Hematopoietic multipotent progenitor cell treated with erythropoietin and hydrocortisone succinate and interleukin-3 and kit ligand, for 17 days (in vitro differentiated cells): ENCODE data around the gene HADHA.

ENCODE experiments used
- DNase-seq: peaks from one replicate; pipeline ENCODE4 v3.0.0-alpha.2; 2015; ENCODE audit warnings: low spot score

The HADHA gene

DNA sequence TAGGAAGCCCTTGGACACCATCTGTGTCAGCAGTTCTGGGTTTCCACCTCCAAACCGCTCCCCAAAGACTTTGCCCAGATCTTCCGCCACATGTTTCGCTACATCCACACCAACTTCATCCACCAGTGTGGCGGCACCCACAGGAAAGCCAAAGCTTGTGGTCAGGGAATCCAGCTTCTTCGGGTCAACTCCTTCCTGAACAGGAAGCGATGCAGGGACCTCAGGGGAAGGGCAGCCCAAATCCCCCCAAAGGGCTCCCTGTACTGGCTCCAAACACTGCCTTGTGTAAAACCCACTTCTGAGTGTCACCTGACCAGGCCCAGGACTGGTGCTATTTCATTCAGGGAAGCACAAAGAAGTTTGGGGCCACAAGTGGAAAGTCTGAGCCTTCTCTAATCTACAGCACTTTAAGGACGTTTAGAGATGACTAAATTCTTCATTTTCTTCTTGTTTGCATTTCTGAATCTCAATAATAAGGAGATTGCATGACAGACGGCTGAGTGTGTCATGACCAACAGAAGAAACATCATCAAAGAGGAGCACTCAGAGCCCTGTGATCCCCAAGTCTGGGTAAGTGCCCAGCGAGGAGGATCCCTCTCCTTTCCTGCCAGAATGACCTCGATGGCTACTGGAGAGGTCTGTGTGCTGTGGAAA is 50.7 kb downstream of the HADHA start:
- DNase-seq, result no peak

DNA sequence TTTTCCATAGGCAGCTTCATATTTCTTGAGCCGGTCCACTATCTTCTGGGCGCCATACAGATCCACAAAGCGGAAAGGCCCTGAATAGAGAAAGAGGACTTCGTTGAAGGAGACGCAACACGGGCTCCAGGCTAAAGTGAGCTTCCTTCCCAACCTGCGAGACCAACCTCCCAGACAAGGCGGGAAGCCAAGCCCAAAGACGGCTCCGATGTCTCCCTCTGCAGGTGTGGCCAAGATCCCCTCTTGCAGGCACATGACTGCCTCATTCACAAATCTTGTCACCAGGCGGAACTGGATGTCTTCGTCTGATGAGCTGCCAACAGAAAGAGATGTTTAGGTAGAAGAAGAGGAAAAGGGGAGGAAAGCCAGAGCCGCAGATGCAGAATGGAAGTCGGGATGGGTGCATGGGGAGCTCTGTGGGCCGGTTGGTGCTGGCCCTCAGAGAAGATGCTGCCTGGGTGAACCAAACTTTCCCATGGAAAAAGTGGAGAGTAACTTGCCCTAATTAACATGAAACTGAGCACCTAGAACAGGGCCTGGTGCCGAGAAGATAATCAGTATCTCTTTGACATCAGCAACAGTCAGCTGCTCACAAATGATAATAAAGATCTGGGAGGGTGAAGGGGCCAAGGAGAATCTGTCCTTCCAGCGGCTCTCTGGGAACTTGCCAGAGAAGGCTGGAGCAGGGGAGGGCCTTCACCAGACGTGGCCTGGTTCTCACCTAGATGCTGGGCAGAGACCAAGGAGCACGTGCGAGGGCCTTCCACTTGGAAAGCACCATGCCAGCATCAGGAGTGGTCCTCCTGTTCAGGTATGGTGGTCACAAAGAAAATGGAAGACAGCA is 52.9 kb downstream of the HADHA start:
- DNase-seq, result peak; percentile 32

DNA sequence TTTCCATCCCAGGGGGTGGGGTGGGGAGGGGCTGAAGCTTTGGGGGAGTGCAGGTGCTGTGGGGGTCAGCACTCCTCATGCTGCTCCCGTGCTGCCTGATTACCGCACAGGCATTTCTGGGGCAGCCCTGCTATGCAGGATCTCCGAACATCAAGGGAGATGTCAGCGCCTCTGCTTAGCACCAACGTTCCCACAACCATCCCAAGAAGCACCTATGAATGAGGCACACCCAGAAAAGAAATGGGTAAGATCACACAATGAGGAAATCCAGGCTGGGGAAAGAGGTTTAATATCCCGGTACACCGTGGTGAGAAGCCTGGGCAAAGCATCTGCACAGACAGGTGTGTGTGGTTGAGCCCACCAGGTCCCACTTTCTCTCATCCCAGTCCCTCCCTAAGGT is 54.1 kb downstream of the HADHA start:
- no peak for DNase-seq

DNA sequence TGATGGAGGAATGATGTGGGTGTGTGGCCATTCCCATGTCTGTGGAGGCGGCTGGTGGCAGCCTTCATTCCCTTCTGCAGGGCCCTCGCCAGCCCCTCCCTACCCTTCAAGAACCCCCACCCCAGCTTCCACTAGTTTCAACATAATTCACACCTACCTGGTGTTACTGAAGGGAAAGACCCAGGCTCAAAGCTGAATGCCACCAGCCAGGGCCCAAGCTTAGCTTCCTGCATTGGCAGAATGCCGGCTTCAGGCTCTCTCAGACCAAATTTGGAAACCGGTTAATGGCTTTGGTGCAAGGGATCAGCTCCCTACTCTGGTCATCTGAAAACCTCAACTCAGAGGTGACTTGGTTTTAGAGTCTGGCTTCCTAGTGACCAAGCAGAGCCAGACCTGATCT is 54.7 kb downstream of the HADHA start:
- DNase-seq, result no peak

DNA sequence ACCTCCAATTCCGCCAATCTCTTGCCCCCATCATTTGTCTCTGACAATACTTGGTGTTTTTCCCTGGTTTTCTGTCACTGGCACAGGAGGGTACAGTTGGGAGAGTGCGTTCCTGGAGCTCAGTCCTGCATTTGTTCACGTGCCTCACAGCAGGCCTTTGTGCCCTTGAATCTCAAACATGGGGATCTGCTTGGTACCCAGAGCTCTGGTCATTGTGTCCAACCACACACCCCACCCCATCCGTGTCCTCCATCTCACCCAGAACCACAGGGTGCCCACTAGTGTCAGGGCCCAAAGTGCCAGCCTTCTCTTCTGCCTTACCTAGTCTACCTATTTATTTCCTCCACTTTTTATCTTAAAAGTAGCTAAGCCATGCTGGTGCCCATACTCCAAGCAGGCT is 55.3 kb downstream of the HADHA start:
- no peak for DNase-seq

DNA sequence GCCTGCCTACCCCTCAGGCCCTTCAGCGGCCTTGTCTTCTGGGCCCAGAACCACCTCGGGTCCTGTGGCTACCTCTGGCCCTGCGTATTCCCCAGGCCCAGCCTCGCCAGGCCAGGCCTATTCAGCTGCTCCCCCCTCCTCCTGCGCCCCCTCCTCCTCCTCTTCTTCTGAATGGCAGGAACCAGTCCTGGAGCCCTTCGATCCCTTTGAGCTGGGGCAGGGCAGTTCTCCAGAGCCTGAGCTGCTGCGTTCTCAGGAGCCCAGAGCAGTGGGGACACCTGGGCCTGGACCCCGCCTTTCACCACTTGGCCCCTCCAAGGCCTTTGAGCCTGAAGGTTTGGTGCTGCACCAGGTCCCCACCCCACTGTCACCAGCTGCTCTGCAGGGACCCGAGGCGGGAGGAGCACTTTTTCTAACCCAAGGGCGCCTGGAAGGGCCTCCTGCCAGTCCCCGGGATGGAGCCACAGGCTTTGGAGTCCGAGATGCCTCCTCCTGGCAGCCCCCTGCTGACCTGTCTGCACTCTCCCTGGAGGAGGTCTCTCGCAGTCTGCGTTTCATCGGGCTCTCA is 56.8 kb downstream of the HADHA start:
- DNase-seq, result no peak

DNA sequence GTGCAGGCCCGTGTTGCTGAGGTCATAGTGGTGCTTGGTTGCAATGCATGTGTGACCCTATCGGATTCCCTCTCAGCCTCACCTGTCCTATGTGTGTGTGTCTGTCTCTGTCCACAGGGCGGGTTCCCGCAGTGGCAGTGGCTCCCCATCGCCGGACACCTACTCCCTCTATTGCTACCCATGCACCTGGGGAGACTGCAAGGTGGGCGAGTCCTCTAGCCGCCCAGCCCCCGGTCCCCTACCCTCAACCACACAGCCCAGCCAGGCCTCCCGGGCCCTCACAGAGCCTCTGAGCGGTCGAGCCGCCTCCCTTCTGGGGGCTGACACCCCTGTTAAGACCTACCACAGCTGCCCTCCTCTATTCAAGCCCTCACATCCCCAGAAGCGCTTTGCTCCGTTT is 57.3 kb downstream of the HADHA start:
- DNase-seq, result no peak

DNA sequence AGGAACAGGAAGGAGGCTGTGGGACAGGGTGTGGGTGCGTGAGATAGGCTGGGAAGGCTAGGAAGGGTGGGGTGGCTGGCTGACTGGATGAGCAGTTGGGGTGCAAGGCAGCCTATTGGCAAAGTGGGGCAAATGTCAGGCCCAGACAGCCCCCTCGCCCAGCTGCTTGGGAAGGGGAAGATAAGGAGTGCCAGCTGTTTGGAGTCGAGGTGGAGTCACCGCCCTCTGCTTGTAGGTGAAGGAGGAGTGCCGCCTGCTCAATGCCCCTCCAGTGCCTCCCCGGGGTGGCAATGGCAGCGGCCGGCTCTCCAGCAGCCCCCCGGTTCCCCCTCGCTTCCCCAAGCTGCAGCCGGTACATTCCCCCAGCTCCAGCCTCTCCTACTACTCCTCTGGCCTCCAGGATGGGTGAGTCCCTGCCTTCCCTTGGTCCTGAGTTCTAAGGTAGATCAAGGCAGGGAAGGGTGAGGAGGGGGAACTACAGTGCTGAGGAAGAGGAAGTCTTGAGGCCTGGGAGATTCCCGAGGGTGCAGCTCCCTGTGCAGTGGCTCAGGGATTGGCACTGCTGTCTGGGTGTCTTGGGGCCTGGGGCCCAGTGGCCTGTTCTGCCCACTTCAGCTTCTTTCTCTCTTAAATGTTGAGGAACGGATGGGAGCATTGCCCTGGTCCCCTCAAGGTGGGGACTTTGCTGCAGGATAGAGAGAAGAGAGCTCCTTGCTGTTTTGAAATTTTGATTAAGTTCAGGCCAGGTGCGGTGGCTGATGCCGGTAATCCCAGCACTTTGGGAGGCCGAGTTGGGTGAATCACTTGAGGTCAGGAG is 58.3 kb downstream of the HADHA start:
- DNase-seq, result no peak

DNA sequence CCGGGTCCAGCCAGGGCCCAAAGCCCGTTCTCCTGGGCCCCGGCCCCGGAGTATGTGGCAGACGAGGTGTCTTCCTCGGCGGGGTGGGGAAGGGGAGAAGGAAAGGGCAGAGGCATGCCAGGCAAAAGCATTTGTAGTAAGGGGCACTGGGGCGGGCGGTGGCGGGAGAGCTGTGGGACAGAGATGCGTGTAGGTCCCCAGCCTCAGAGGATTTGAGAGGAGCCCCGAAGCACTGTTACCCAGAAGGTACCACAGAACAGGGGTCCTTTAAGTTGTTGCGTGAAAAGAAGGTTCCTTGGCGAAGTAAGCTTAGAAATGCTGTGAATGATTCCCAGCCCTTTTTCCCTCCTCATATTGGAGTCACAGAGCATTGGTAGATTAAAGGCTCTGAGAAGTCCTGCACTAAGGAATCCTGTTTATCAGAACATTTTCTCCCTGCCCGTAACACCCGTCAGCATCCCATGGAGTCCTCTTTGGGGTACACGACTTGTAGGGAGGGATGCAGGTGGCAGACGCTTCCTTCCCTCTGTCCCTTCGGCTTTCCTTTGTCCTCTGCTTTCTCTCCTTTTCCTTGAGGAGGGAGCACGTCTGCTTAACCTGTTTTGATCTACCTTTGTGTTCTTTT is 59.0 kb downstream of the HADHA start:
- no peak for DNase-seq

DNA sequence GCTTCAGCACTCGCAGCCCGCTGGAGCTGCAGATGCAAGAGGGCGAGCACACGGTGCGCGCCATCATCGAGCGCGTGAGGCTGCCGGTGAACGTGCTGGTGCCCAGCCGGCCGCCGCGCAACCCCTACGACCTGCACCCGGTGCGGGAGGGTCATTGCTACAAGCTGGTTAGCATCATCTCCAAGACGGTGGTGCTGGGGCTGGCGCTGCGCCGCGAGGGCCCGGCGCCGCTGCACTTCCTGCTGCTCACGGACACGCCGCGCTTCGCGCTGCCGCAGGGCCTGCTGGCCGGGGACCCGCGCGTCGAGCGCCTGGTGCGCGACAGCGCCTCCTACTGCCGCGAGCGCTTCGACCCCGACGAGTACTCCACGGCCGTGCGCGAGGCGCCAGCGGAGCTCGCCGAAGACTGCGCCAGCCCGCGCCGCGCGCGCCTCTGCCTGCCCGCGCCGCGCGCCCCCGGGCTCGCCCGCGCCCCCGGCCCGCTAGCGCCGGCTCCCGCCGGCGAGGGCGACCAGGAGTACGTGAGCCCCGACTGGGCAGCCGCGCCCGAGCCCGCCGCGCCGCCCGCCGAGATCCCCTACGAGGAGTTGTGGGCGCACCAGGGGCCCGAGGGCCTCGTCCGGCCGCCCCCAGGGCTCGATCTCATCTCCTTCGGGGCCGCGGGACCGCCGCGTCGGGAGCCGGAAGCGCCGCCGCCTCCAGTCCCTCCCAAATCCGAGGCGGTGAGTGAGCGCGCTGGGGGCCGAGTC is 59.7 kb downstream of the HADHA start:
- peak; percentile 69 for DNase-seq

DNA sequence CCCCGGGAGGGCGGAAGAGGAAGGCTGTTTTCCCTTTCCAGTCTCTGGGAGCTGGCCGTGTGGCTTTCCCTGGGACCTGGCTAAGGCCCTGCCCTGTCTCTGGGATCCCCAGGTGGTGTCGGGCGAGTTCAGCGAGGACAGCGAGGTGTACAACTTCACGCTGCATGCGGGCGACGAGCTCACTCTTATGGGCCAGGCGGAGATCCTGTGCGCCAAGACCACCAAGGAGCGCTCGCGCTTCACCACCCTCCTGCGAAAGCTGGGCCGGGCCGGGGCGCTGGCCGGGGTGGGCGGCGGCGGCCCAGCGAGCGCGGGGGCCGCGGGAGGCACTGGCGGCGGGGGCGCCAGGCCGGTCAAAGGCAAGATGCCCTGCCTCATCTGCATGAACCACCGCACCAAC is 60.3 kb downstream of the HADHA start:
- DNase-seq, result no peak

DNA sequence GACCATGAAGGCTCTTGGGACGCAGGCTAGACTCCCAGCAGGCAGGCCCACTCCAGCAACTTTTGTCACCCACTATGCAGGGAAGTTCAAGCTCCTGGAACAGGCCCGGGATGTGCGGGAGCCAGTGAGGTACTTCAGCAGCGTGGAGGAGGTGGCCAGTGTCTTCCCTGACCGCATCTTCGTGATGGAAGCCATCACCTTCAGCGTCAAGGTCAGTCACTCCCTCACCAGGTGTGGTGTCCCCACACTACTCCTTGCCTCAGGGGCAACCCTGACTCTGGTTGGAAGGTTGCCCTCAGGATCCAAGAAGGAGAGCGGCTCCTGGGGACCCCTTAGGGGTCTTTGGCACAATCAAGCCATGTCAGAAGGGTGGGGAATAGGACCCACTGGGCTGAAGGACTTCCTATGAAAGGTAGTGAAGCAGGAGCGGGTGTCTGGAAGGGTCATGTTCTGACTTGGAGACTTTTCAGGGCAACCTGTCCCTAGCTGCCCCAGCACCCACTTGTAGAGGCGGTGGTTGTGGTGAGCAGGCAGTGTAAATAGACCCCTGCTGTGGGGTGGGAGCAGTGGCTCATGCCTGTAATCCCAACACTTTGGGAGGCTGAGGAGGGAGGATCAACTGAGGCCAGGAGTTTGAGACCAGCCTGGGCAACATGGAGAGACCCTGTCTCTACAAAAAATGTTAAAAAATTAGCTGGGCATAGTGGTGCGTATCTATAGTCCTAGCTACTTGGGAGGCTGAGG is 61.4 kb downstream of the HADHA start:
- DNase-seq, result no peak

DNA sequence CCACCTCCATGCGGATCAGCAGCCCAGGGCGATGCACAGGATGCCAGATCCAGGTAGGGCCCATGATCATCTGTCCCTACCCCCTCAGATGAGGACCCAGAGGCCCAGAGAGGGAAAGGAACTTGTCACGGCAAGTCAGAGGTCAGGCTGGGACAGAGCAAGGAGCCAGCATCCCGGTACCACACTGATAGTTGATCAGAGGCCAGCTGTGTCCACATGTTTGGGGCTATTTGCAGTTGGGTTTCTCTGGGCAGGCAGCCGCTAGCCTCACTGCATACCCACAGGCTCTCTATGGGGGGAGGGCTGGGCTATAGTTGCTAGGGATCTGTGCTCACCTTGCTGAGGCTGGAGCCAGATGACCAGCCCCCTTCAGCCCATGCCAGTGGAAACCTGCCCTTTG is 62.0 kb downstream of the HADHA start:
- no peak for DNase-seq

DNA sequence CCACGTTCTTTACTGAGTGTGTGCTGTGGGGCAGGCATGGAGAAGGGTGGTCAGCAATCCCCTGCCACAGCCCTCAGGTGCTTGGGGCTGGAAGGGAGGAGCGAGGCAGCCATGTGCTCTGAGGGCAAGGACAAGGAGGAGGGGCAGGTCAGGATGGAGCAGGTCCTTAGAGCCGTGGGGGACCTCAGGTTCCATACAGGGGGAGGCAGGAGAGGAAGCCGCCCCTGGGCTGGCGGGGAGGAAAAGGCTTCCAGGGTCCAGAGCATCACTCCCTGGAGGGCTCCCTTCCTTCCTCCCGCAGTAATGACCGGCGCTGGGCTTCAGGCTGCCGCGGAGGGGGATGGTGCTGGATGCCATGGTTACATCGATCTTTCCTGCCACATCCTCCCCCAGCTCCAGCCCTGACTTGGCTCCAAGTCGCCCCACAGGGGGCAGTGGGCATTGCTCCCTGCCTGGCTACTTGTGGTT is 65.0 kb downstream of the HADHA start:
- DNase-seq, result no peak

DNA sequence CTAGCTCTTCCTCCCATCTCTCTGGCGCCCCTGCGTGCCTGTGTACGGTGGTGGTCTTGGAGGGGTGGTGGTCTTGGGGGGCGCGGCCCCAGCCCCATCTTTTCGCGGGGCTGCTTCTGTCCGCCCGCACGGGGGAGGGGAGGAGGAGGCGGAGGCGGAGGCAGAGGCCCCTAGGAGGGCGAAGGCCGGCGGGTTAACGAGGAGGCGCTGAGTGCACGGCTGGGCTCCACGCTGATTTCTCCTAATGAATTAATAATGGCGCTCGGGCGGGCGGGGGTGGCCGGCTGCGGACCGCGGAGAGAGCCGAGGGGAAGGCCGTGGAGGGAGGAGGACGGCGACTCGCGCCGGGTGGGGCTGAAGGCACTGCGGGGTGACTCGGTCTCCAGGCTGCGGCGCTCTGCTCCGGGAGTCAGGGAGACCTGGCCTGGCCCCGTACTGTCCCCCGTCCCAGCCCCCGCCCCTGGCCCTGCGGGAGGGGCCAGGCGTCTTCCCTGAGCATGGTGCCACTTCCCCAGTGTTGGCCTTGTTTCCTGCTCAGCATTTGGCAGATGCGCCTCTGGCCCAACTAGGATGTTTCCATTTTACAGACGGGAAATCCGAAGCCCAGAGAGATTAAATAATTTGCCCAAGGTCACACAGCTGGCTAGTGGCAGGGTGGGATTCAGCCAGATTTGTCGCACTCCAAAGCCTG is 65.5 kb downstream of the HADHA start:
- no peak for DNase-seq

DNA sequence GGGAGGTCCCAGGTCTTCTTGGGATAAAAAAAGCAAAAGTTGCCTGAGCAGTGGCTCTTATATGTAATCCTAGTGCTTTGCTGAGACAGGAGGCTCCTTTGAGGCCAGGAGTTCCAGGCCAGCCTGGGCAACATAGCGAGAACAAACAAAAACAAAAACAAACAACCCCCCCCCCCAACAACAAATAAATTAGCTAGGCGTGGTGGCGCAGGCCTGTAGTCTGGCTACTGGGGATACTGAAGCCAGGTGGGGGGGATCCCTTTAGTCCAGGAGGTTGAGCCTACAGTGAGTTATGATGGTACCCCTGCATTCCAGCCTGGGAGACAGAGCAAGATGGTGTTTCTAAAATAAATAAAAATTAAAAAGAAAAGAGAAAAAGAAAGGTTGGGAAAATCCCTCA is 66.2 kb downstream of the HADHA start:
- no peak for DNase-seq

DNA sequence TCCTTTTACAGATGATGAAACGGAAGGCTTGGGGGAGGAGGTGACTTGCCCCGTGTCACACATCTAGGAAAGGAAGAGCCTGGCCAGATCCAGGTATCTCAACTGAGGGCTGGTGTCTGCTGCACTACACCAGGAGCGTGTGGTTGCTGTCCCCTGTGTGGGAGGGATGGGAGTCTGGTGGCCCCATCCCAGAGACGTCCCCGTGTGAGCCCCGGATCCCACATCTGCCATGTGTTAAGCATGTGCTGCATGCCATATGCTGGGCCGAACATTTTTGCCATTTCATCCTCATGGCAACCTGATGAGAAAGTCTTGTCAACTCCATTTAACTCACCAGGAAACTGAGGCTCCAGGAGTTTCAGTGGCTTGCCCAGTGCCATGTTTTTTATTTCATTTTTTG is 67.3 kb downstream of the HADHA start:
- no peak for DNase-seq

DNA sequence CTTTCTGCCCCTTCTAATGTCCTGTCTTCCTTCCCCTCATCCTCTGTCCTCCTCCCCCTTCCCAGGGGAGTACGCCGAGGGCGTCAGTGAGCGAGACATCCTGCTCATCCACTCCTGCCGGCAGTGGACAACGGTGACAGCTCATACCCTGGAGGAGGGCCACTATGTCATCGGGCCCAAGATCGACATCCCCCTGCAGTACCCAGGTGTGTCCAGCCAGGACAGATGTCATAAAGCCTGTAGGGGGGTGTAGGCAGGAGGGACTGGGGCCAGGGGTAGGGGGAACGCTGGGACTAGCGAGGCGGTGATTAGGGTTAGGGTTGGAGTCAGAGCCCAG is 68.2 kb downstream of the HADHA start:
- DNase-seq, result no peak

DNA sequence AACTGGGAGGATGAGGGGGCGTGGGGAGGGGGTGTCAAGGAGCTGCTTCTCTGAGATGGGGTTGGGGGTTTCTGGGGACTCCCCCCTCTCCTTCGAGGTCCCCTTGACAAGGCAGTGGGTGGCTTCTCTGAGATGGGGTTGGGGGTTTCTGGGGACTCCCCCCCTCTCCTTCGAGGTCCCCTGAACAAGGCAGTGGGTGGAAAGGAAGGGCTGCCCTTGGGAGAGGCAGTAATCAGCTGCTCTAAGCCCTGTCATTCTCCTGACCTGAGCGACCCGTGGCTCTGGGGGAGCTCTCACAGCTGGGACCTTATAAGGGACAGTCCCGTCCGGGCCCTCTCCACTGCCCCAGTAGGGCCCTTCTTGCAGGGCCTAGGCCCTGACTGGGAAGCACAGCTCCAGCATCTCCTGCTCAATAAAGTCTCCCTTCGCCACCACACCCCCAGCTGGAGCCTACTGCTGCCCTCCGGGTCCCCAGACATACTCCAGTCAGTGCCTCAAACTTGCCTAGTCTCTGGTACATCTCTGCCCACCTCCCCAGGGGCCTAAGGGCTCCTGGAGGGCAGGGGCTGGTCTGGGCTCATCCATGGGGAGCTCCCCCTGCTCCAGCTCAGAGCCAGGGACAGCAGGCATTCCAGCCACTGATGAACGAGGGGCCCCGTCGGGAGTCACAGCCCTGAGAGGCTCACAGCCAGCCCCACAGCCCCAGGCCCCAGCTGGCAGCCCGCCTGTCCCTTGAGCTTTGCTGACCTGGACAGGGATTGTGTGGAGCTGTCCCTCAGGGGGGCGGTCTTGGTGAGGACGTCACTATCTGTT is 68.8 kb downstream of the HADHA start:
- DNase-seq, result no peak
